Testis (tissue), 2 donors: Measurements from ENCODE around the gene COL4A6.

Experiments used
- CTCF ChIP-seq, 3 experiments: fragments of 450-650 bp in 2 of 3; fragments of 200-600 bp in 1 of 3; sonication (generic) in 1 of 3; IDR thresholded peaks; one replicate each; pipeline ENCODE4 v1.5.1; 2016 to 2019; ENCODE audit warnings: antibody characterized with exemption in 3 of 3, mild to moderate bottlenecking in 2 of 3, moderate library complexity in 1 of 3
- POLR2A ChIP-seq: fragments of 450-650 bp; IDR thresholded peaks from one replicate; pipeline ENCODE4 v1.6.1; 2017; ENCODE audit warnings: antibody characterized with exemption, mild to moderate bottlenecking, moderate library complexity

GRCh38 chrX:108420481-108420880, 17.7 kb downstream of the COL4A6 start:
- TF ChIP-seq CTCF (IDR thresholded peaks at IDR 0.05) (no peak), POLR2A (no peak)
